Lower lobe of right lung (tissue), 2 donors: Measurements from ENCODE around the gene RITA1. TPM values are rescaled to one million over a fixed set of nuclear protein-coding genes. Genes with fewer than 3 reads are reported as not detected.

Source experiments
- ATAC-seq, 2 donors: fragments of 200-7000 bp; cut with Tn5 transposase; one replicate each; pipeline ENCODE4 v1.9.1; 2020 to 2022; ENCODE audit warnings: mild to moderate bottlenecking in 2 of 2, moderate library complexity in 2 of 2
- DNase-seq: peaks from one replicate; pipeline ENCODE4 v3.0.0-alpha.2; 2020
- H3K27ac ChIP-seq: fragments of 200-600 bp; one replicate; pipeline ENCODE4 v1.8.0; 2022
- H3K27me3 ChIP-seq: fragments of 200-600 bp; one replicate; pipeline ENCODE4 v1.8.0; 2022; ENCODE audit warnings: low read depth
- H3K36me3 ChIP-seq: fragments of 200-600 bp; one replicate; pipeline ENCODE4 v1.8.0; 2022; ENCODE audit warnings: mild to moderate bottlenecking
- H3K4me1 ChIP-seq: fragments of 200-600 bp; one replicate; pipeline ENCODE4 v1.8.0; 2022
- H3K4me3 ChIP-seq: fragments of 200-600 bp; one replicate; pipeline ENCODE4 v1.8.0; 2022; ENCODE audit warnings: mild to moderate bottlenecking
- H3K9me3 ChIP-seq: fragments of 200-600 bp; one replicate; pipeline ENCODE4 v1.8.0; 2022
- CTCF ChIP-seq: fragments of 200-600 bp; IDR thresholded peaks from one replicate; pipeline ENCODE4 v1.8.0; 2022; ENCODE audit warnings: antibody characterized with exemption, mild to moderate bottlenecking
- intact Hi-C: fragments of 100-400 bp; cut with DNase I; formaldehyde crosslinking; loops from one replicate; pipeline ENCODE4 v1.11.0; 2022
- total RNA-seq: library from RNA; stranded (reverse); fragmentation: NEBNext Ultra II Directional; extraction: Animal tissue kit (Norgen Biotek cat#: 25700); gene quantifications from one replicate; pipeline ENCODE4 v1.2.1, GENCODE V29; 2021
- donor health status: DM: no; HTN: yes; CAD: no; lungs with severe emphysema.

The RITA1 gene
- total RNA-seq, 1 donor from 2014 or later = 14.2 TPM

- DNase-seq (peak; percentile 80), ATAC-seq (peak; percentile 88 to 89)
- Histone ChIP-seq H3K27me3 (no peaks in the 10 kb centered on the region), H3K36me3 (peaks cover 100% of the 10 kb centered on the region), H3K27ac (no peak overlapping the region), H3K4me3 (no peak overlapping the region), H3K4me1 (peaks cover 6% of the 10 kb centered on the region), H3K9me3 (no peaks in the 10 kb centered on the region)
- peak; percentile 99 for TF ChIP-seq CTCF
- intact Hi-C loops = no loop called here
These were observed 10.8 kb upstream of the RITA1 start for GRCh38 chr12:113174461-113175384.

GRCh38 chr12:113179023-113179422, 6.5 kb upstream of the RITA1 start:
- no peak for ATAC-seq
- no peak overlapping the region for H3K27ac ChIP-seq
- no peak overlapping the region for H3K4me3 ChIP-seq
- no peaks in the 10 kb centered on the region for H3K9me3 ChIP-seq
- no peak for TF ChIP-seq CTCF
- no peaks in the 10 kb centered on the region for H3K27me3 ChIP-seq
- peaks cover 76% of the 10 kb centered on the region for H3K36me3 ChIP-seq
- peaks cover 17% of the 10 kb centered on the region for H3K4me1 ChIP-seq
- intact Hi-C loops = no loop called here
- no peak for DNase-seq

- DNase-seq (no peak), ATAC-seq (no peak)
- H3K27ac ChIP-seq = no peak overlapping the region
- H3K4me1 ChIP-seq = peaks cover 14% of the 10 kb centered on the region
- intact Hi-C loops = no loop called here
- peaks cover 63% of the 10 kb centered on the region for H3K36me3 ChIP-seq
- H3K4me3 ChIP-seq = no peak overlapping the region
- H3K27me3 ChIP-seq = no peaks in the 10 kb centered on the region
- no peaks in the 10 kb centered on the region for H3K9me3 ChIP-seq
- no peak for TF ChIP-seq CTCF
These were observed 5.2 kb upstream of the RITA1 start for GRCh38 chr12:113180333-113180732.

- DNase-seq (no peak), ATAC-seq (no peak)
- Histone ChIP-seq H3K27ac (no peak overlapping the region), H3K27me3 (no peaks in the 10 kb centered on the region), H3K9me3 (no peaks in the 10 kb centered on the region), H3K4me3 (no peak overlapping the region), H3K4me1 (peaks cover 24% of the 10 kb centered on the region), H3K36me3 (peaks cover 47% of the 10 kb centered on the region)
- no peak for TF ChIP-seq CTCF
- intact Hi-C loops = no loop called here
These were observed 3.5 kb upstream of the RITA1 start for GRCh38 chr12:113181975-113182374.

- H3K4me1 ChIP-seq = peaks cover 28% of the 10 kb centered on the region
- H3K27me3 ChIP-seq = no peaks in the 10 kb centered on the region
- intact Hi-C loops = no loop called here
- H3K36me3 ChIP-seq = peaks cover 35% of the 10 kb centered on the region
- ATAC-seq = no peak
- no peak for TF ChIP-seq CTCF
- no peaks in the 10 kb centered on the region for H3K9me3 ChIP-seq
- no peak overlapping the region for H3K4me3 ChIP-seq
- DNase-seq = no peak
- no peak overlapping the region for H3K27ac ChIP-seq
These were observed 2.4 kb upstream of the RITA1 start for GRCh38 chr12:113183030-113183589.
